Measurements from ENCODE around the gene ANGPTL7.
A peak's percentile ranks its signal among the peaks of the same experiment; 100 is the strongest.

ANGPTL7 gene

GRCh38 chr1:11174261-11174942 lies 14.8 kb upstream of the ANGPTL7 start (continued):
- TF ChIP-seq, protein P1, sequence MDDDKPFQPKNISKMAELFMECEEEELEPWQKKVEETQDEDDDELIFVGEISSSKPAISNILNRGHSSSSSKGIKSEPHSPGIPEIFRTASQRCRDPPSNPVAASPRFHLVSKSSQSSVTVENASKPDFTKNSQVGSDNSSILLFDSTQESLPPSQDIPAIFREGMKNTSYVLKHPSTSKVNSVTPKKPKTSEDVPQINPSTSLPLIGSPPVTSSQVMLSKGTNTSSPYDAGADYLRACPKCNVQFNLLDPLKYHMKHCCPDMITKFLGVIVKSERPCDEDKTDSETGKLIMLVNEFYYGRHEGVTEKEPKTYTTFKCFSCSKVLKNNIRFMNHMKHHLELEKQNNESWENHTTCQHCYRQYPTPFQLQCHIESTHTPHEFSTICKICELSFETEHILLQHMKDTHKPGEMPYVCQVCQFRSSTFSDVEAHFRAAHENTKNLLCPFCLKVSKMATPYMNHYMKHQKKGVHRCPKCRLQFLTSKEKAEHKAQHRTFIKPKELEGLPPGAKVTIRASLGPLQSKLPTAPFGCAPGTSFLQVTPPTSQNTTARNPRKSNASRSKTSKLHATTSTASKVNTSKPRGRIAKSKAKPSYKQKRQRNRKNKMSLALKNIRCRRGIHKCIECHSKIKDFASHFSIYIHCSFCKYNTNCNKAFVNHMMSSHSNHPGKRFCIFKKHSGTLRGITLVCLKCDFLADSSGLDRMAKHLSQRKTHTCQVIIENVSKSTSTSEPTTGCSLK (tag by site-specific recombination; IDR thresholded peaks at IDR 0.05) = no peak

- peaks cover 0 to 35% of the 10 kb centered on the region in 2 experiments; a peak in 2 of 3 replicates for H3K36me3 ChIP-seq (ENCODE audit: control insufficient read depth in 2 of 2, insufficient read depth in 1 of 2, low read length in 2 of 2)
- ChIA-PET CTCF (no interaction called here), POLR2A (interaction anchor here (0.7 kb wide), 1 partner anchor 384 kb away, joined by 4 read pairs; no protein-coding TSS in a partner anchor)
- H3K4me1 ChIP-seq (ENCODE audit: control insufficient read depth, insufficient read depth, low read length) = peaks cover 11% of the 10 kb centered on the region
- no peak overlapping the region for H3K27ac ChIP-seq (ENCODE audit: extremely low read depth, low read depth, low read length)
- H3K4me3 ChIP-seq (ENCODE audit: low read depth, low read length) = no peak overlapping the region
- no peaks in the 10 kb centered on the region for H3K9me3 ChIP-seq (ENCODE audit: control insufficient read depth, insufficient read depth, low read depth, low read length)
- 0 out of 2 replicates have a peak, but pooled peaks have one; percentile 15 for TF ChIP-seq EGR2 (tag by site-specific recombination; IDR thresholded peaks at IDR 0.05; ENCODE audit: low read depth)
- TF ChIP-seq MZF1 (tag by site-specific recombination; IDR thresholded peaks at IDR 0.05; ENCODE audit: borderline replicate concordance) = no peak
These were observed 13.7 kb upstream of the ANGPTL7 start for GRCh38 chr1:11175461-11175860.

DNA sequence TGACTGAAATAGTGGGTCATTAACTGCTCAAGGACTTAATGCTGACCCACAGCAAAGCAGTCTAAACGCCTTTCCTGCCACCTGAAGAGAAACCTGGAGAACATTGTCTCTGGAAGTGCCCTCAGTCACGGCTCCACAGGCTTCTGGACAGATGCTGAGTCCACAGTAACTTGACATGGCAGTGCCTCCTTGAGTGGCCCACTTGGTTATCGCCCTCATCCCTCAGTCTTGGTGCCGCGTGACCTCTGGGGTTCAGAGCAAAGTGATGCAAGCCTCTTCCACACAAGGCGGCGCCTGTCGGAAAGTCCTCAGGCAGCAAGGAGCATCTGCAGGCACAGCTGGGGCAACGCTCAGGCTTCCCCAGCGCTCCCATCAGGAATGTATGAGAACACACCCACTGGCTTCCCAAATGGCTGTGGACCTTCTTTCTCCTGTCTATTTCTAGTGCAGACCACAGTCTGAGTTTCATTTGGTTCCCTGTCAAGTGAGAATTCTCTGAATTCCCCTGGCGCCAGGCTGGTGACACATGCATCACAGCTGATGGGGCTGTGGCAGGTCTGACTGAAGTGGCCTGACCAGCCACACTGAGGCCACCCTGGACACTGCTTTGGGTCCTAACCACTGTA lies 13.0 kb upstream of the ANGPTL7 start:
- ChIA-PET POLR2A (interaction anchor here (0.7 kb wide), 1 partner anchor 383 kb away, joined by 4 read pairs; no protein-coding TSS in a partner anchor), CTCF (no interaction called here)
- Histone ChIP-seq H3K27ac (ENCODE audit: extremely low read depth, low read depth, low read length) (no peak overlapping the region), H3K4me1 (ENCODE audit: control insufficient read depth, insufficient read depth, low read length) (peaks cover 11% of the 10 kb centered on the region), H3K4me3 (ENCODE audit: low read depth, low read length) (no peak overlapping the region), H3K36me3 (ENCODE audit: control insufficient read depth in 2 of 2, insufficient read depth in 1 of 2, low read length in 2 of 2) (peaks cover 0 to 39% of the 10 kb centered on the region in 2 experiments; a peak in 2 of 3 replicates), H3K9me3 (ENCODE audit: control insufficient read depth, insufficient read depth, low read depth, low read length) (no peaks in the 10 kb centered on the region)
- TF ChIP-seq ZNF132 (tag by site-specific recombination; IDR thresholded peaks at IDR 0.05; ENCODE audit: borderline replicate concordance) = no peak
- TF ChIP-seq ZNF184 (tag by site-specific recombination; IDR thresholded peaks at IDR 0.05) = no peak
- no peak for TF ChIP-seq ZNF274 (IDR thresholded peaks at IDR 0.05; ENCODE audit: low read length)
- TF ChIP-seq ZNF274 (tag by site-specific recombination; IDR thresholded peaks at IDR 0.05; ENCODE audit: borderline replicate concordance) = no peak
- no peak for TF ChIP-seq SP3 (tag by site-specific recombination; IDR thresholded peaks at IDR 0.05)
- TF ChIP-seq, protein P1 (tag by site-specific recombination; IDR thresholded peaks at IDR 0.05) = no peak
- TF ChIP-seq ZNF529 (tag by site-specific recombination; IDR thresholded peaks at IDR 0.05; ENCODE audit: insufficient replicate concordance) = no peak
- no peak for TF ChIP-seq ZBTB49 (tag by site-specific recombination; IDR thresholded peaks at IDR 0.05; ENCODE audit: low read depth)
- TF ChIP-seq ZNF10 (tag by site-specific recombination; IDR thresholded peaks at IDR 0.05) = no peak
- TF ChIP-seq ZNF768 (tag by site-specific recombination; IDR thresholded peaks at IDR 0.05) = no peak
- no peak for TF ChIP-seq ZFHX2 (tag by site-specific recombination; conservative IDR thresholded peaks at IDR 0.05)
- TF ChIP-seq ZNF791 (tag by site-specific recombination; IDR thresholded peaks at IDR 0.05) = no peak
- TF ChIP-seq, protein P2, sequence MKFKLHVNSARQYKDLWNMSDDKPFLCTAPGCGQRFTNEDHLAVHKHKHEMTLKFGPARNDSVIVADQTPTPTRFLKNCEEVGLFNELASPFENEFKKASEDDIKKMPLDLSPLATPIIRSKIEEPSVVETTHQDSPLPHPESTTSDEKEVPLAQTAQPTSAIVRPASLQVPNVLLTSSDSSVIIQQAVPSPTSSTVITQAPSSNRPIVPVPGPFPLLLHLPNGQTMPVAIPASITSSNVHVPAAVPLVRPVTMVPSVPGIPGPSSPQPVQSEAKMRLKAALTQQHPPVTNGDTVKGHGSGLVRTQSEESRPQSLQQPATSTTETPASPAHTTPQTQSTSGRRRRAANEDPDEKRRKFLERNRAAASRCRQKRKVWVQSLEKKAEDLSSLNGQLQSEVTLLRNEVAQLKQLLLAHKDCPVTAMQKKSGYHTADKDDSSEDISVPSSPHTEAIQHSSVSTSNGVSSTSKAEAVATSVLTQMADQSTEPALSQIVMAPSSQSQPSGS (tag by site-specific recombination; IDR thresholded peaks at IDR 0.05; ENCODE audit: low read depth) = no peak
- TF ChIP-seq SP7 (tag by site-specific recombination; IDR thresholded peaks at IDR 0.05) = no peak
- TF ChIP-seq ZNF658 (tag by site-specific recombination; IDR thresholded peaks at IDR 0.05) = no peak
- TF ChIP-seq ZBTB48 (tag by site-specific recombination; IDR thresholded peaks at IDR 0.05) = no peak

Data from HEK293 (cell line).